H1 (cell line): ENCODE measurements around the gene FCHO1.

Source experiments
- CHD7 ChIP-seq: fragments of 300-600 bp; sonication (generic); IDR thresholded peaks from 2 replicates; pipeline ENCODE4 v1.7.1; 2012; ENCODE audit warnings: low read length, moderate library complexity, mild to moderate bottlenecking, inconsistent platforms; ENCODE audit not compliant: insufficient replicate concordance
- EZH2 ChIP-seq: fragments of 200-600 bp; sonication (generic); IDR thresholded peaks from 2 replicates; pipeline ENCODE4 v1.7.1; 2012; ENCODE audit warnings: low read depth, mild to moderate bottlenecking, moderate library complexity, low read length, inconsistent platforms; ENCODE audit not compliant: severe bottlenecking
- GABPA ChIP-seq: IDR thresholded peaks from 2 replicates; pipeline ENCODE4 v1.6.1; 2011; ENCODE audit warnings: mild to moderate bottlenecking, low read length, moderate library complexity, borderline replicate concordance; ENCODE audit not compliant: insufficient read depth
- POLR2A ChIP-seq, 2 experiments: IDR thresholded peaks; 1 replicate in 1 of 2; 2 replicates in 1 of 2; pipeline ENCODE4 v1.6.1; 2011; ENCODE audit warnings: low read depth in 2 of 2, low read length in 2 of 2, mild to moderate bottlenecking in 2 of 2; ENCODE audit errors: control extremely low read depth in 1 of 2
- POLR2AphosphoS5 ChIP-seq: IDR thresholded peaks from 2 replicates; pipeline ENCODE4 v1.6.1; 2011; ENCODE audit warnings: low read depth, low read length
- RFX5 ChIP-seq: IDR thresholded peaks from 2 replicates; pipeline ENCODE4 v1.6.1; 2011; ENCODE audit warnings: low read depth, low read length, improper control_type of control experiment, borderline replicate concordance
- SUZ12 ChIP-seq: fragments of 200-600 bp; sonication (generic); IDR thresholded peaks from 2 replicates; pipeline ENCODE4 v1.6.1; 2012; ENCODE audit warnings: mild to moderate bottlenecking, inconsistent platforms, low read length, moderate library complexity, mixed read lengths
- TF ChIP-seq, protein P1 (sequence below), 3 experiments: IDR thresholded peaks; 1 replicate in 2 of 3; 2 replicates in 1 of 3; pipeline versions ENCODE4 v1.5.1 to v1.6.1; 2011; ENCODE audit warnings: low read length in 3 of 3, mild to moderate bottlenecking in 3 of 3, inconsistent platforms in 2 of 3, low read depth in 1 of 3, moderate library complexity in 1 of 3; ENCODE audit not compliant: insufficient read depth in 1 of 3; ENCODE audit errors: control extremely low read depth in 1 of 3

- TF ChIP-seq, protein P1, sequence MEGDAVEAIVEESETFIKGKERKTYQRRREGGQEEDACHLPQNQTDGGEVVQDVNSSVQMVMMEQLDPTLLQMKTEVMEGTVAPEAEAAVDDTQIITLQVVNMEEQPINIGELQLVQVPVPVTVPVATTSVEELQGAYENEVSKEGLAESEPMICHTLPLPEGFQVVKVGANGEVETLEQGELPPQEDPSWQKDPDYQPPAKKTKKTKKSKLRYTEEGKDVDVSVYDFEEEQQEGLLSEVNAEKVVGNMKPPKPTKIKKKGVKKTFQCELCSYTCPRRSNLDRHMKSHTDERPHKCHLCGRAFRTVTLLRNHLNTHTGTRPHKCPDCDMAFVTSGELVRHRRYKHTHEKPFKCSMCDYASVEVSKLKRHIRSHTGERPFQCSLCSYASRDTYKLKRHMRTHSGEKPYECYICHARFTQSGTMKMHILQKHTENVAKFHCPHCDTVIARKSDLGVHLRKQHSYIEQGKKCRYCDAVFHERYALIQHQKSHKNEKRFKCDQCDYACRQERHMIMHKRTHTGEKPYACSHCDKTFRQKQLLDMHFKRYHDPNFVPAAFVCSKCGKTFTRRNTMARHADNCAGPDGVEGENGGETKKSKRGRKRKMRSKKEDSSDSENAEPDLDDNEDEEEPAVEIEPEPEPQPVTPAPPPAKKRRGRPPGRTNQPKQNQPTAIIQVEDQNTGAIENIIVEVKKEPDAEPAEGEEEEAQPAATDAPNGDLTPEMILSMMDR (IDR thresholded peaks at IDR 0.05; ENCODE audit: control extremely low read depth in 1 of 3, insufficient read depth in 1 of 3, low read depth in 1 of 3, low read length in 3 of 3), result no peak
- TF ChIP-seq SUZ12 (no peak), GABPA (no peak), POLR2A (IDR thresholded peaks at IDR 0.05; ENCODE audit: control extremely low read depth in 1 of 2, low read depth in 2 of 2, low read length in 2 of 2) (no peak), CHD7 (no peak), EZH2 (no peak), POLR2AphosphoS5 (no peak), RFX5 (no peak)
These were observed 19.3 kb downstream of the FCHO1 start for GRCh38 chr19:17770613-17771012.
